ENCODE measurements around the gene COQ8B.

The COQ8B gene

GRCh38 chr19:40739030-40739839, 22.5 kb upstream of the COQ8B start:
- TF ChIP-seq ZFP30 (CRISPR knock-in tag; IDR thresholded peaks at IDR 0.05): no peak
- TF ChIP-seq SNAI2 (CRISPR knock-in tag; IDR thresholded peaks at IDR 0.05): no peak
- no peak for TF ChIP-seq ISL1 (CRISPR knock-in tag; IDR thresholded peaks at IDR 0.05)
- no peak for TF ChIP-seq ZNF70 (CRISPR knock-in tag; IDR thresholded peaks at IDR 0.05)
- TF ChIP-seq PPARA (CRISPR knock-in tag; IDR thresholded peaks at IDR 0.05; ENCODE audit: borderline replicate concordance): no peak
- TF ChIP-seq GLIS3 (CRISPR knock-in tag; IDR thresholded peaks at IDR 0.05): no peak
- TF ChIP-seq TOX (CRISPR knock-in tag; IDR thresholded peaks at IDR 0.05; ENCODE audit: borderline replicate concordance): no peak
- no peak for TF ChIP-seq OSR1 (CRISPR knock-in tag; IDR thresholded peaks at IDR 0.05)
- no peak for TF ChIP-seq ZC3H10 (CRISPR knock-in tag; IDR thresholded peaks at IDR 0.05)
- TF ChIP-seq RARB (CRISPR knock-in tag; IDR thresholded peaks at IDR 0.05): no peak
- TF ChIP-seq BACH2 (CRISPR knock-in tag; IDR thresholded peaks at IDR 0.05; ENCODE audit: borderline replicate concordance): no peak
- no peak for TF ChIP-seq ESRRG (CRISPR knock-in tag; IDR thresholded peaks at IDR 0.05)
- TF ChIP-seq, protein P1, sequence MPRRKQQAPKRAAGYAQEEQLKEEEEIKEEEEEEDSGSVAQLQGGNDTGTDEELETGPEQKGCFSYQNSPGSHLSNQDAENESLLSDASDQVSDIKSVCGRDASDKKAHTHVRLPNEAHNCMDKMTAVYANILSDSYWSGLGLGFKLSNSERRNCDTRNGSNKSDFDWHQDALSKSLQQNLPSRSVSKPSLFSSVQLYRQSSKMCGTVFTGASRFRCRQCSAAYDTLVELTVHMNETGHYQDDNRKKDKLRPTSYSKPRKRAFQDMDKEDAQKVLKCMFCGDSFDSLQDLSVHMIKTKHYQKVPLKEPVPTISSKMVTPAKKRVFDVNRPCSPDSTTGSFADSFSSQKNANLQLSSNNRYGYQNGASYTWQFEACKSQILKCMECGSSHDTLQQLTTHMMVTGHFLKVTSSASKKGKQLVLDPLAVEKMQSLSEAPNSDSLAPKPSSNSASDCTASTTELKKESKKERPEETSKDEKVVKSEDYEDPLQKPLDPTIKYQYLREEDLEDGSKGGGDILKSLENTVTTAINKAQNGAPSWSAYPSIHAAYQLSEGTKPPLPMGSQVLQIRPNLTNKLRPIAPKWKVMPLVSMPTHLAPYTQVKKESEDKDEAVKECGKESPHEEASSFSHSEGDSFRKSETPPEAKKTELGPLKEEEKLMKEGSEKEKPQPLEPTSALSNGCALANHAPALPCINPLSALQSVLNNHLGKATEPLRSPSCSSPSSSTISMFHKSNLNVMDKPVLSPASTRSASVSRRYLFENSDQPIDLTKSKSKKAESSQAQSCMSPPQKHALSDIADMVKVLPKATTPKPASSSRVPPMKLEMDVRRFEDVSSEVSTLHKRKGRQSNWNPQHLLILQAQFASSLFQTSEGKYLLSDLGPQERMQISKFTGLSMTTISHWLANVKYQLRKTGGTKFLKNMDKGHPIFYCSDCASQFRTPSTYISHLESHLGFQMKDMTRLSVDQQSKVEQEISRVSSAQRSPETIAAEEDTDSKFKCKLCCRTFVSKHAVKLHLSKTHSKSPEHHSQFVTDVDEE (CRISPR knock-in tag; IDR thresholded peaks at IDR 0.05): no peak
- no peak for TF ChIP-seq PATZ1 (CRISPR knock-in tag; IDR thresholded peaks at IDR 0.05; ENCODE audit: borderline replicate concordance)
- no peak for TF ChIP-seq TCF4 (CRISPR knock-in tag; IDR thresholded peaks at IDR 0.05; ENCODE audit: borderline replicate concordance)
- no peak for TF ChIP-seq ARNTL (CRISPR knock-in tag; IDR thresholded peaks at IDR 0.05; ENCODE audit: borderline replicate concordance, low read depth)
- no peak; the same call in 2 of the 3 replicates for ATAC-seq

- no peak for ATAC-seq
- TF ChIP-seq ZFP3 (CRISPR knock-in tag; IDR thresholded peaks at IDR 0.05) (no peak), BACH2 (CRISPR knock-in tag; IDR thresholded peaks at IDR 0.05; ENCODE audit: borderline replicate concordance) (no peak), ZFP30 (CRISPR knock-in tag; IDR thresholded peaks at IDR 0.05) (no peak), ZNF565 (CRISPR knock-in tag; conservative IDR thresholded peaks at IDR 0.05; ENCODE audit: low read depth) (no peak), CSRNP3 (CRISPR knock-in tag; IDR thresholded peaks at IDR 0.05) (no peak), TCF4 (CRISPR knock-in tag; IDR thresholded peaks at IDR 0.05; ENCODE audit: borderline replicate concordance) (no peak), ZC3H10 (CRISPR knock-in tag; IDR thresholded peaks at IDR 0.05) (no peak), ZNF8 (CRISPR knock-in tag; IDR thresholded peaks at IDR 0.05) (no peak), PATZ1 (CRISPR knock-in tag; IDR thresholded peaks at IDR 0.05; ENCODE audit: borderline replicate concordance) (no peak), RARB (CRISPR knock-in tag; IDR thresholded peaks at IDR 0.05) (no peak), ZNF70 (CRISPR knock-in tag; IDR thresholded peaks at IDR 0.05) (no peak), PPARA (CRISPR knock-in tag; IDR thresholded peaks at IDR 0.05; ENCODE audit: borderline replicate concordance) (no peak), GLIS3 (CRISPR knock-in tag; IDR thresholded peaks at IDR 0.05) (no peak), ISL1 (CRISPR knock-in tag; IDR thresholded peaks at IDR 0.05) (no peak), TOX (CRISPR knock-in tag; IDR thresholded peaks at IDR 0.05; ENCODE audit: borderline replicate concordance) (no peak)
- TF ChIP-seq, protein P1 (CRISPR knock-in tag; IDR thresholded peaks at IDR 0.05): no peak
- TF ChIP-seq, protein P2, sequence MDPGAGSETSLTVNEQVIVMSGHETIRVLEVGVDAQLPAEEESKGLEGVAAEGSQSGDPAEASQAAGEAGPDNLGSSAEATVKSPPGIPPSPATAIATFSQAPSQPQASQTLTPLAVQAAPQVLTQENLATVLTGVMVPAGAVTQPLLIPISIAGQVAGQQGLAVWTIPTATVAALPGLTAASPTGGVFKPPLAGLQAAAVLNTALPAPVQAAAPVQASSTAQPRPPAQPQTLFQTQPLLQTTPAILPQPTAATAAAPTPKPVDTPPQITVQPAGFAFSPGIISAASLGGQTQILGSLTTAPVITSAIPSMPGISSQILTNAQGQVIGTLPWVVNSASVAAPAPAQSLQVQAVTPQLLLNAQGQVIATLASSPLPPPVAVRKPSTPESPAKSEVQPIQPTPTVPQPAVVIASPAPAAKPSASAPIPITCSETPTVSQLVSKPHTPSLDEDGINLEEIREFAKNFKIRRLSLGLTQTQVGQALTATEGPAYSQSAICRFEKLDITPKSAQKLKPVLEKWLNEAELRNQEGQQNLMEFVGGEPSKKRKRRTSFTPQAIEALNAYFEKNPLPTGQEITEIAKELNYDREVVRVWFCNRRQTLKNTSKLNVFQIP (CRISPR knock-in tag; IDR thresholded peaks at IDR 0.05; ENCODE audit: borderline replicate concordance, low read depth): no peak
Observed at GRCh38 chr19:40737102-40737644, 20.5 kb upstream of the COQ8B start.

Measured in SK-N-SH treated with all-trans-retinoic acid at 6 μM for 48 hours (cell line).